HL-60/S4 treated with retinoic acid at 250 ng/mL for 4 days and 3 days (cell line): Measurements from ENCODE around the gene DOK1.

Experiments
- in situ Hi-C: fragments of 300-500 bp; cut with MboI; formaldehyde crosslinking; loops from 2 replicates; pipeline ENCODE4 v1.7.0; 2022; ENCODE audit warnings: low sequenced_read_pairs

Gene DOK1

DNA sequence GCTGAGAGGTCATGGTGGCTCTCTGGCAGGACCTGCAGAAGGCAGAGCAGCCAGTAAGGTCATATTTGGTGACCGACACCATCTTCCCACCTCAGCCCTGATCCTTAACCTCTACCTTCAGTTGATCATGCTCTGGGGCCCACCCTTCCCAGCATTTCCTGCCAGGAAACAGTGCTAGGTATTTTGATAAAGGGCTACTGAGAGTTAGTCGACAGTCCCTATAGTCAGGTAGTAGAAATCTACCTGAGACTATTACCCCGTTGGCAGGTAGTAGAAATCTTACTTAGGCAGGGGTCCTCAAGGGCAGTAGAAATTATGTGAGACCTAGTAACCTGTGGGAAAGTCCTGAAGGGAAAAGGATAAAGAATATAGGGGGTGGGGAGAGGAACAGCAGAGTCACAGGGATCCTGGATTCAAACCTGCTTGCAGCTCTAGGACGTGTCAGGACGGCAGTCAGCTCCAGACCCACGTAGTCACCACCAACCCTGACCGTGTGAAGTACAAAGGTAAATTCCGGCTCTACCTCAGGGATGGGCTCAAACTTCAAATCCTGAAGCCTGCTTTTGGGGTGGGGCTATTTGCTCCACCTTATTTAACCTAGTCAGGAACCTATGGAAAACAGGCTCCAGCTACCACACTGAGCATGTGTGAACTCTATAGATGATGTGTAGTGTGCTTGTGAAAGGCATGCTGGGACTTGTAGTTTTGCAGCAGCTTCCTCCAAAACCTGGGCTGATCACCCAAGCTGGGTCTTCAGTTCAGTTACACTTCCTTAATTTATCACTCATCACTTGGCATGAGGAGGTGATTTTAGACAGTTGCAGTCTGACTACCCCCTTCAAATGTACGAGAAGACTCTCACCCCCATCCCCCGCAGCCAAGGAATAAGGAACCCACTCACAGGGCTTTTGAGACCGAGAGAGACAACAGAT is 28.5 kb upstream of the DOK1 start, which contains the start of gene DQX1:
Gene DQX1 (minus strand): TSS at position 515 of the 932 bp plus-strand sequence. CDS start 502 bp downstream, at position 13.
- in situ Hi-C loops: no loop called here

DNA sequence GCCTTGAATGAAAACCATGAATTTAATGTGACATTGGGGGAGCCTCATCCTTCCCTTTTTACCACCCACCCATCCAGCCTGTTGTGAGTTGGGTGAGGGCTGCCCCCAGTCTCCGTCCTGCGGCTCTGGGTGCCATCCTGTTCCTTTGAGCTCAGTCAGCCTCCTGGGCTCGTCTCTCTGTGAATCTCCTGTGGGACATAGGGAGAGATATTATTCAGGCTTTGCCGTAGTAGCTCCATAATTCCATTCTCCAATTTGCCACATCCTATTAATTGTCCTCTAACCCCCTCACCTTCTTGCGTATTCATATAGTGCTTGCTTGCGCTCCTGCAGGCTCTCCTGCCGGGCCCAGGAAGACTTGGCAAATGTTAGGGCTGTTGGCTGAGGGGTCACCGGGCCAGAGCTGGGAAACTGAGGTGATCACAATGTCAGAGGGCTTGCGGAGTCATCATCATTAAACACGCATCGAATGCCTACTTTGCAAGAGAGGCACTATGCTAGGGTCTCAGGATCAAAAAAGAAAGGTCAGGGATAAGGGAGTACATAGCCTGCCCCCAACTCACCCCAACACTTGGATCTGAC is 27.8 kb upstream of the DOK1 start:
- in situ Hi-C loops: no loop called here

- in situ Hi-C loops: no loop called here
These were observed 26.8 kb upstream of the DOK1 start for GRCh38 chr2:74527741-74528140.

DNA sequence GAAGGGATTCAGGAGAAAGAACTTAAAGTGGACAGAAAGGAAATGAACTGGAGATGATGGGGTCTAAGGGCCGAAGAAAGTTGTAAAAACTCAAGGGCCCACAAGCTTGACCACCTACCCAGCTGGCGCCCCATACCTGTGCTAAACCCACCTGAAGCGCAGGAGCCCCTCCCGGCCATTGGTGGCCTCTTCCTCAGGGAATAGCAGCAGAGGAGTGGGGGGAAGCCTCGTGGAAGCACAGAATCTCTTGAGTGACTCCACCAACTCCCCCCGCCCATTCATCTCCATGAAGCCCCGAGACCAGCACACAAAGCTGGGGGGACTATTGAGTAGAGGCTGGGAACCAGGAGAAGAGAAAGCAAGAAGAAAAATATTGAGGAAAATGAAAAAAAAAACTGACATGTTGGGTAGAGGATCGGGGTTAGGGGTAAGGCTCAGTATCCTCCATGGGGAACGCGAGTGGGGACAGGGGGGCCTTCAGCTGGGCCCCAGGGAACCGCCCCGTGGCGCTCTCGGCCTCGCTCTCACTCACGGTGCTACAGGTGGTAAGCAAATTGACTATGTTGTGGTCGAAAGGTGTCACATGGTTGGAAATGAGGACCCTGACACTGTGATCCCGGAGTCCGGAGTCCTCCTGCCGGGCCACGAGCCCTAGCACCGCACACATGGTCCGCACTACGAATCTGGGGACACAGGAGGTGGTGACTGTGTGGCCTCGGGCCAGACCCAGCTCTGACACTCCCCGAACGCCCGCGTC is 25.7 kb upstream of the DOK1 start:
- in situ Hi-C loops: no loop called here

DNA sequence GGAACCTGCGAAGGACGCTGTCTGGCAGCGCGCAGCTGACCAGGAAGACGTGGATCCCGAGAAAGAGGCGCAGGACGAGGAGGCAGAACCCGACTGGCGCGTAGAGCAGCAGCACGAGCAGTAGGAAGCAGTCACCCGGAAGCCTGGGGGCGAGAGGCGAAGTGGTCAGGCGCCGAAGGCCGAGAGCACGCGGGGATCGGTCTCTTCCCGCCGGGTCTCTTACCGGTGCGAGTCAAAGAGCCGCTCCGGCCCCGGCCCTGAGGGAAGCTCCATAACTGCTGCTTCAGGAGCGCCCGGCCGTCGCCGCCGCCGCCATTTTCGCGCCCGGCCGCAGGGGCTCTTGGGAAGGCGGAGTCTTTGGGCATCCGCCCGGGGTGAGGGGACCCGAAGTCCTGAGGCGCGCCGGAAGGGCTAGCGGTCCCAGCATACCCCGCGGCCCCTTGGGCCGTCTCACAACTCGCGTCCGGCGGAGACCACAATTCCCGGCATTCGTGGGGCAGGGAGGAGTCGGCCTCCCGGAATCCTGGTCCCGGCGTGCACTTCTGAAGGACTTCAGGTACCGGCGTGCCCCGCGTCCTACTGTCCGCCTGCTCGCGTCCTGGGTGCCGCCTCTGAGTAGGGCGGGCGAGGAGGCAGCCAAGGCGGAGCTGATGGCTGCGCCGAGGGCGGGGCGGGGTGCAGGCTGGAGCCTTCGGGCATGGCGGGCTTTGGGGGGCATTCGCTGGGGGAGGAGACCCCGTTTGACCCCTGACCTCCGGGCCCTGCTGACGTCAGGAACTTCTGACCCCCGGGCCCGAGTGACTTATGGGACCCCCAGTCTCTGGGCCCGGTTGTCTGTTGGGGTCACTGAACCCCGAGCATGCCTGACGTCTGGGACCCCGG is 24.9 kb upstream of the DOK1 start, which contains the start of the genes AUP1 and HTRA2:
Gene AUP1 (minus strand): TSS at position 350 of the 882 bp plus-strand sequence. CDS start 77 bp downstream, at position 273.
Gene HTRA2 (plus strand): TSS at position 577 of the 882 bp plus-strand sequence. CDS start 74 bp downstream, at position 651.
- in situ Hi-C loops: no loop called here

GRCh38 chr2:74530239-74531187 is 24.0 kb upstream of the DOK1 start:
- in situ Hi-C loops: no loop called here

DNA sequence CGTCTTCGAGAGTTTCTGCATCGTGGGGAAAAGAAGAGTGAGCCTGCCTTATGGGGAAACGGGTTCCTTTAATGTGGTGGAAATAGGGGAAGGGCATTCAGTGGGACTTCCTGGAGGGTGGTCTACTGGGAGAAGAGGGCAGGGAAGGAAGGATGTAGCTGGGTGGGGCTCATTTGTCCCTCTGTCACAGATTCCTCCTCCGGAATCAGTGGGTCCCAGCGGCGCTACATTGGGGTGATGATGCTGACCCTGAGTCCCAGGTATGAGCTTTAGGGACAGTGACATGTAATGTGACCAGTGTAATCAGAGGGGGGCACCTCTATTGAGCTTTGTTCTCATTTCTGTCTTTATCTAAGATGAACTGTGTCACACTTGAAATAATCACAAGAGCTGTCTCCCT is 22.9 kb upstream of the DOK1 start:
- in situ Hi-C loops: no loop called here

DNA sequence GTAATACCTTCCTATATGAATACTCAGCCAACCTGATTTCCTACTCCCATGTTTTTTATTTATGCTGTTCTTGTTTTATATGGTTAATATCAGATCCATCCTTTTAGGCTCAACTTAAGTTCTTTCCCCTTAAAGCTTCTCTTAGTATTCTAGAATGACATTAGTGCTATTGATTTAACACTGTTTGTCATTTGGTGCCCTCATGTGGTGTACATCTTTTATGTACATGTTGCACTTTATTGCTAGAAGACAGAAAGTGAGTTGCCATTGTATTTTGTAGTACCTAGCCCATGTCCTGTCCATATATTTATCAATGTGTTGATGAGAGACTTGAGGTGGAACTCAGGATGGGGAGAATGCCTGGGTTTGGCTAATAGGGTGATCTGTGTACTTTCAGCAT is 22.3 kb upstream of the DOK1 start:
- in situ Hi-C loops: no loop called here

DNA sequence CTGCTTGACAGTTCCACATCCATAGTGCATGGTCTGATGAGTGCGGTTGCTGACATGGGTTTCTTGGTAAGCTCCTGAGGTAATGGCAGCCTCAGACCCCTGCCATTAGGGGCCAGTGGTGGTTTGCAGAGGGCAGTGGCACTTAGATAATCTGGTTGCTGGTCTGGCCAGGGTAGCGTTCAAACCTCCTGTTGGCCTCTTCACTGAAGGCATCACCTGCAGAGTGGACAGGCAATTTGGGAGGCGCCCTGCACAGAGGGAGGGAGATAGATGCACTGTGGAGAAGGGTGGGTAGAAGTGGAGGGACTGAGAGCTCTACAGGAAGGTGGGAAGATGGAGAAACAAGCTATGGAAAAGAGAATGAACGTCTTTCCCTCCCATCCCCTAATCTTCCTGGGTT is 21.1 kb upstream of the DOK1 start:
- in situ Hi-C loops: no loop called here

- in situ Hi-C loops: no loop called here
These were observed 20.1 kb upstream of the DOK1 start for GRCh38 chr2:74534411-74534810.

DNA sequence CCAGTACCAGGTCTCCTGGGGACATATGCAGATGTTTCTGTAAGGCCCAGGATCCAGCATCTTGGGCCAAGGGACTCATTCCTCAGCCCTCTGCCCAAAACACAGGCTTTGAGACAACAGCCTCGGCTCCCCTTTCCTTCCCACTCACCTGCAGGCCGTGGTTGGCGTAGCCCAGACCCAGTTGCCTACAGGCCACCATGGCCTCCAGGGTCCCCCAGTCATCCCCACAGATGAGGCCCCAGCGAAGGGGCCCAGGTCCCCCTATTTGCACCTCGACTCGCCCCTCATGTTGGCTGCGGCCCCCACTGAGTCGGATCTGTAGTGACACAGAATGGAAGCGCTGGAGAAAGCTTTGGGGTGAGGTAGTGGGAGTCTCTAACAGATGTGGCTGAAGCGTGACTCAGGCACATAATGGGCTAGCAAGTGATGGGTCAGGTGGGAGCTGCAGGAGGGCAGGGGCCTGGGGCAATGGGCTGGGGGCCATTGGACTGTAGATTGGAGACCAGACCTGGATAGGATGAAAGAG is 19.0 kb upstream of the DOK1 start:
- in situ Hi-C loops: no loop called here

DNA sequence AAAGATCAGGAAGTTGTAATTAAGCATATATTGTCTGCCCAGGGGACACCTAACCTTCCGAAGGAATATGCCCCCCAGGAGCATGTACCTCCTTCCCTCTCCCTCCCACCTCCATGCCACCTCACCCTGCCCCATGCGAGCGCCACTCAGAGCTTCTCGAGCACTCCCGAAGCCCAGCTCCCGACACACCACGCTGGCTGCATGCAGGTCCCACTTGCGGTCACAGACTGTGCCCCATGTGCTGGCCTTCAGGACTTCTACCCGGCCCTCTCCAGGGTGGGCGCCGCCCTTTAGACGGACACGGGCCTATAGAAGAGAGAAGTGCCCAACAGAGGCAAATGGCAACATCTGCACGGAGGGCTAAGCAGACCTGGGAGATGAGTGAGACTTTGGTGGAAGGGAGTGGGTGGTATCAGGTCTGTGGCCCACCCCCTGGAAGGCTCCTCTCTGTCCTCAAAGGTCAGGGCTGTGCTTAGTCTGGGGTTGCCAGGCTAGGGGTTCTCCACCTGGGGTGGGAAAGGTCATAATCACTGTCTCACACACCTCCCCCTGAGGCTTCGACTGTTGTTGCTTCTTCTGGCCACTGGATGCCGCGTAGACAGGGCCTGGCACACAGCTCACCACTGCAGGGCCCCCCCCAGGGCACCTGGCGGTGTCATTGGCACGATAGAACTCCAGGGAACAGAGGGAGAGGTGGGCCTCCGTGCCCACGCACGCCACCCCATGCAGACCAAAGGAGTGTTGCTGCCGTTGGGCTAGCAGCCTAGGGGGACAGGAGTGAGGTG is 18.2 kb upstream of the DOK1 start:
- in situ Hi-C loops: no loop called here

GRCh38 chr2:74537140-74537539 is 17.4 kb upstream of the DOK1 start:
- in situ Hi-C loops: no loop called here

- in situ Hi-C loops: no loop called here
These were observed 15.6 kb upstream of the DOK1 start for GRCh38 chr2:74538881-74539339.

GRCh38 chr2:74540291-74540690 is 14.2 kb upstream of the DOK1 start:
- in situ Hi-C loops: no loop called here

DNA sequence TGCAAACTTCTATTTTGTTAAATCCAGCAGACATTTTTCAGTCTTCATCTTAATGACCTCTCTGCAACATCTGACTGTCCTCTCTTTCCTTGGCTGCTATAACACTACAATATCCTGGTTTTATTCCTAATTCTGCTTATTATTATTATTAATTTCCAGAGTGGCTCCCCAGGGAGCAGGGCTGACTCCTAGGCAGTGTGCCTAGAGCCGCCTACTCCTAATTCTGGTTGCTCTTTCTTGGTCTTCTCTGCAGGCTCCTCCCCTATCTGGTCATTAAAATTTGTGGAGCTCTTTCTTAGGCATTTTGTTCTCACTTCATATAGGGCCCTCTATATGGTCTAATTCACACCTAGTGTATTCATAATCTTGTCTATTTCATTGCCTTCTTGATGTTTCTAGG is 11.5 kb upstream of the DOK1 start:
- in situ Hi-C loops: no loop called here

GRCh38 chr2:74544634-74545033 is 9.9 kb upstream of the DOK1 start:
- in situ Hi-C loops: no loop called here

DNA sequence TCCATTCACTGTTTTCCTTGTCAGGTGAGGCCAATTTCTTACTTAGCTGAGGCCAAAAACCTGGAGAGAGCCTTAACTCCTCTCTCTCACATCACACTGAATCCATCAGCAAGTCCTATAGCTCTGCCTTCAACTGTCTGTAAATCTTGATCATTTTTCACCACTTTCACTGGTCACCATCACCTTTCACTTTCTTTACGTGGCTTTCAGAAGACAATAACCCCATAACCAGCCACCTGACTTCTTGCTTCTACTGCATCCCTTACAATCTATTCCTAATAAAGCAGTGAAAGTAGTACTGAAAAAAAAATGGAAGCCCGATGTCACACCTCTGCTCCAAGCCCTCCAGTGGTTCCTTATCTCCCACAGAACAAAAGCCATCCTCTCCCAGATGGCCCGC is 8.5 kb upstream of the DOK1 start:
- in situ Hi-C loops: no loop called here
